ENCODE data around the gene DDX4. TPM values are rescaled to one million over a fixed set of nuclear protein-coding genes. Genes with fewer than 3 reads are reported as not detected.

DDX4 gene
- total and polyA plus RNA-seq, 12 donors = 0.06 TPM; not detected in 11

DNA sequence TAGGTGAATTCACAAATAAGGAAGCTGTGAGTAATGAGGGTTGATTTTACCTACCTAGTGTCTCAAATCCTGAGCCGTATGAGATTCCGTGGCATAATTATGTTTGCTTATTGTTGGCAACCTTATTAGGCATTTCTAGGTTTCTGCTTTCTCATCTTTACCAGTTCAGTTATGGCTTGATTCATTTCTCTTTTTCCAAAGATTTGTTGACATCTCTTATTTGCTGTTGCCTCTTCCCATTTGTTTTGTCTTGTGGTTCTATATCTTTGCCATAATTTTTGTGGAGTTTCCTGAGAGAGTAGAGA, 113.8 kb downstream of the DDX4 start:
- H3K36me3 ChIP-seq (replicated peaks in 1 of 2) = no peaks in the 10 kb centered on the region
- H3K4me3 ChIP-seq = no peak overlapping the region
- no peak overlapping the region for H3K27ac ChIP-seq
- no peaks in the 10 kb centered on the region for H3K9me3 ChIP-seq (replicated peaks in 1 of 3)
- H3K4me1 ChIP-seq (replicated peaks in 1 of 2) = no peaks in the 10 kb centered on the region
- intact Hi-C loops (cut with DNase I) = no loop called here
- no peak for TF ChIP-seq POLR2A (IDR thresholded peaks at IDR 0.05)
- TF ChIP-seq, protein P1, sequence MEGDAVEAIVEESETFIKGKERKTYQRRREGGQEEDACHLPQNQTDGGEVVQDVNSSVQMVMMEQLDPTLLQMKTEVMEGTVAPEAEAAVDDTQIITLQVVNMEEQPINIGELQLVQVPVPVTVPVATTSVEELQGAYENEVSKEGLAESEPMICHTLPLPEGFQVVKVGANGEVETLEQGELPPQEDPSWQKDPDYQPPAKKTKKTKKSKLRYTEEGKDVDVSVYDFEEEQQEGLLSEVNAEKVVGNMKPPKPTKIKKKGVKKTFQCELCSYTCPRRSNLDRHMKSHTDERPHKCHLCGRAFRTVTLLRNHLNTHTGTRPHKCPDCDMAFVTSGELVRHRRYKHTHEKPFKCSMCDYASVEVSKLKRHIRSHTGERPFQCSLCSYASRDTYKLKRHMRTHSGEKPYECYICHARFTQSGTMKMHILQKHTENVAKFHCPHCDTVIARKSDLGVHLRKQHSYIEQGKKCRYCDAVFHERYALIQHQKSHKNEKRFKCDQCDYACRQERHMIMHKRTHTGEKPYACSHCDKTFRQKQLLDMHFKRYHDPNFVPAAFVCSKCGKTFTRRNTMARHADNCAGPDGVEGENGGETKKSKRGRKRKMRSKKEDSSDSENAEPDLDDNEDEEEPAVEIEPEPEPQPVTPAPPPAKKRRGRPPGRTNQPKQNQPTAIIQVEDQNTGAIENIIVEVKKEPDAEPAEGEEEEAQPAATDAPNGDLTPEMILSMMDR (IDR thresholded peaks at IDR 0.05) = no peak
- DNase-seq = no peak
- peaks cover 5% of the 10 kb centered on the region for H3K27me3 ChIP-seq
- 84 to 89% (median 85%) methylated on average over 2 of the region's 2 CpGs for WGBS, 4 donors

DNA sequence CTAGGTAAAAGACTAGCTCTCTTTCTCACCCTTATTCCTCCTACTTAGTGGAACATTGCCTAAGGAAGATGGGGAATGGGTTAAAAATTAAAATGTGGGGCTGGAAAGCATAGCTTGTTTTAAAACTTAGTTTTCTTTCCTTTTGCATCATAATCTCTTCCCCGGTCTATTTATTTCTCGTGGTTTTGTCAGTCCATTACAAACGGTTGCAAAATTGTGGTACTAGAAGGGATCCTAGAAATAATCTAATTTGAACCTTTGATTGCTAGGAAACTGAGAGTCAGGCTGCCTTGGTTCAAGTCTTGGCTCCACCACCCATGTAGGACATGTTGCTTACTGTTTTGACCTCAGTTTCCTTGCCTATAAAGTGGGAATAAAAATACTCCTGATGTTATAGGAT, 114.6 kb downstream of the DDX4 start:
- Histone ChIP-seq H3K27ac (no peak overlapping the region), H3K9me3 (replicated peaks in 1 of 3) (no peaks in the 10 kb centered on the region), H3K4me3 (no peak overlapping the region), H3K4me1 (replicated peaks in 1 of 2) (no peaks in the 10 kb centered on the region), H3K27me3 (peaks cover 5% of the 10 kb centered on the region), H3K36me3 (replicated peaks in 1 of 2) (no peaks in the 10 kb centered on the region)
- TF ChIP-seq POLR2A (IDR thresholded peaks at IDR 0.05) = no peak
- TF ChIP-seq, protein P1 (IDR thresholded peaks at IDR 0.05) = no peak
- WGBS, 4 donors = 57 to 69% (median 60%) methylated on average over 3 of the region's 3 CpGs
- intact Hi-C loops (cut with DNase I) = no loop called here
- no peak for DNase-seq

DNA sequence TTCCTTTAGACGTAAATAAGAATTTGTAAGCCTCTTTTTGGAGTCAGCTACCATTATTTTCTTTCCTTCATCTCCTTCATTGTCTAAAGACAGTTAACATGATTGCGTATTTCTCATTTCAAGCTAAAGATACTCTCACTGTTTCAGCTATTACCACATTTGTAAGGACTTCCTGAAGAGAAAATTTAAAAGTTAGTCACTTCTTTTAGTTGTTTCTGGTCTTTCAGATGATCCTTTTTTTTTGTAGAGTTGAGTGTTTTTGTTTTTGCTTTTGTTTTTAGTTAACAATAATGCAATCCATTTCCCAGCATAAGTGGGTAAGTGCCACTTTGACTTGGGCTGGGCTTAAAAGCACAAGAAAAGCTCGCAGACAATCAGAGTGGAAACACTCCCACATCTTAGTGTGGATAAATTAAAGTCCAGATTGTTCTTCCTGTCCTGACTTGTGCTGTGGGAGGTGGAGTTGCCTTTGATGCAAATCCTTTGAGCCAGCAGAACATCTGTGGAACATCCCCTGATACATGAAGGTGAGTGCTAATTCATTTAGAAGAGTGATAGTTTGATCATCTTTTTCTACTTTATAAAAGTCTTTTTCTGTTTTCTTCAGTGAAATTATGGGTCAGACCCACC, 115.3 kb downstream of the DDX4 start:
- Histone ChIP-seq H3K4me3 (no peak overlapping the region), H3K27me3 (peaks cover 5% of the 10 kb centered on the region), H3K9me3 (replicated peaks in 1 of 3) (no peaks in the 10 kb centered on the region), H3K36me3 (replicated peaks in 1 of 2) (no peaks in the 10 kb centered on the region), H3K4me1 (replicated peaks in 1 of 2) (no peaks in the 10 kb centered on the region), H3K27ac (no peak overlapping the region)
- intact Hi-C loops (cut with DNase I) = no loop called here
- 65 to 75% (median 70%) methylated on average over 3 of the region's 3 CpGs for WGBS, 4 donors
- no peak for DNase-seq
- TF ChIP-seq, protein P1 (IDR thresholded peaks at IDR 0.05) = no peak
- no peak for TF ChIP-seq POLR2A (IDR thresholded peaks at IDR 0.05)

DNA sequence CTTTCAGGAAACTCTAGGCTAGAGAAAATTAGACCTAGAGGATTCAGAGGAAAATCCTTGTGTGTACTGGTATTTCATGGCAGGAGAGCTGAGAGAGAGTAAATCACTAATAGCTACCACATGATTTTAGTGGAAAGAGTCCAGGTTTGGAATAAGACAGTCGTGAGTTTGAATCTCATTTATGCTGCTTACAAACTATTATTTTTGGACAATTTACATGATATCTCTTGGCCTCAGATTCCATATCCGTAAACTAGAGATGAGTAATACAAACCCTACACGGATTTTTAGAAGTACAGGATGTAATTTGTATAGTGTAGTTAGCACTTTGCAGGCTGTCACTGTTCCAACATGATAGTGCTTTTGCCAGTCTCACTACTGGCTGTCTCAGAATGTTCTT, 116.0 kb downstream of the DDX4 start:
- no peaks in the 10 kb centered on the region for H3K36me3 ChIP-seq (replicated peaks in 1 of 2)
- H3K27ac ChIP-seq = no peak overlapping the region
- H3K4me3 ChIP-seq = no peak overlapping the region
- H3K9me3 ChIP-seq (replicated peaks in 1 of 3) = no peaks in the 10 kb centered on the region
- H3K4me1 ChIP-seq (replicated peaks in 1 of 2) = no peaks in the 10 kb centered on the region
- H3K27me3 ChIP-seq = peaks cover 5% of the 10 kb centered on the region
- 18 to 29% (median 27%) methylated on average over 3 of the region's 3 CpGs for WGBS, 4 donors
- no peak for TF ChIP-seq POLR2A (IDR thresholded peaks at IDR 0.05)
- TF ChIP-seq, protein P1 (IDR thresholded peaks at IDR 0.05) = no peak
- intact Hi-C loops (cut with DNase I) = no loop called here
- no peak for DNase-seq

Measured in adrenal gland (tissue), 12 donors.